Colon (tissue), 2 donors: Measurements from ENCODE around the gene PLD6.
"Not testable (repeated sequence)": the region's sequence is repeated elsewhere in the genome, so short reads cannot be mapped to it uniquely, and the experiment has no call there.

Experiments
- FAIRE-seq: peaks from 2 replicates; lab custom pipeline; 2012; peaks lifted over from hg19 to GRCh38; lab: Jason Lieb, UNC
- donor health status: control.
- donor health status: control.

PLD6 gene

DNA sequence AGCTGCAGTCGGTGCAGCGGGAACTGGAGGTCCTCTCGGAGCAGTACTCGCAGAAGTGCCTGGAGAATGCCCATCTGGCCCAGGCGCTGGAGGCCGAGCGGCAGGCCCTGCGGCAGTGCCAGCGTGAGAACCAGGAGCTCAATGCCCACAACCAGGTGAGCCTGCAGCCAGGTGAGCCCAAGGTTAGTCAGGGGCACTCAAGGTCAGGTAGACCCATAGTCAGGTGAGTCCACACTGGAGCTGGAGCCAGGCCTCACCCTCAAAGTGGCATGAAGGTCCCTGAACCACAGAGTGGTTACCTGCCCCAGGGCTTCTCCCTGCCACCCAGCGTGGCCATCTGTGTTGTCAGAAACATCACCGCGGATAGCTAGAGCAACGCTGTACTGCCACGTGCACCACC, 32.2 kb downstream of the PLD6 start:
- no peak for FAIRE-seq

DNA sequence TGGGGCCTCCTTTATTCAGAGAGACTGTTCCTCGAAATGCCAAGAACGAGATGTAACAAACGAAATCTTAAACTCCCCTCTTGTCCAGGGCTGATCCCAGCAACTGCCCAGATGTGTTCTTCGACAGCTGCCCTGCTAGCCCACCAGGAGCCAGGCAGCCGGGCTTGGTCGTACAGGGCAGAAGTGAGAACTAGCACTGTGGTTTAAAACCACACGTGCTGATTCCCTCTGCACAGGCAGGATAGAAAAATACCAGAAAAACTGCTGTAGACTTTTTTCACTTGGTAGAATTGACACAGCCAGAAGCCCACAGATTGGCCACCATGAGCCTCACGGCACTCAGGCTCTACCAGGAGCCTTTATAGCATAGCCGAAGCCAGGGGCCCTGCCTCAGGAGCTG, 33.1 kb downstream of the PLD6 start:
- FAIRE-seq = no peak

- FAIRE-seq = no peak
Measured at GRCh38 chr17:17172001-17172939, 33.9 kb downstream of the PLD6 start.

- FAIRE-seq = no peak
Measured at GRCh38 chr17:17171186-17171585, 34.9 kb downstream of the PLD6 start.

DNA sequence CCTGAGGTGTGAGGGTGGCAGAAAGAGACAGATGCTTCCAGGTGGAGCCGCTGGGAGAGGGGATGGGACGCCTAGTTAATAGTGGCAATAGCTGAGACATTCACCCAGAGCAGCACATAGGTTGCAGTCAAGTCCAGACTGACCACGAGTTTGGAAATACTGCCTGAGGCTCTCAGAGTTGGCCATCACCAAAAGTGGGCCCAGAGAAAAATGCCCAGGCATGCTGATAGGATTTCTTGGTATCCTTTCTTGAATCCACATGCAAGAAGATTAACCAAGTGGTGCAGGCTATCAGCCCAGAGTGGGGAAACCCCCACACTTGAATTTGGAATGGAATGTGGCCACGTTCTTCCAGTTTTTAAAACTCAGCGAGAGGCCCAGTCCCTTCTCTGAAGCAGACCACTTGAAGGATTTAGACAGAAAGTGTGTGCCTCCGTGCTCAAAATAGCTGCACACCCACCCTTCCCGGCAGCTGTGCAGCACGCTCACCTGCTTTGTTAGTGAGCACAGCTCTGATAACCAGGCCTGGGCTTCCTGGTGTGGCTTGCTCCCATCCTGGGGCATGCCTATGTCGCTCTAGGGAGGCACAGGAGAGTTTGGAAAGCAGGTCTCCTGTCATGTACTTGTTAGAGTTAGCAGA, 35.7 kb downstream of the PLD6 start:
- no peak for FAIRE-seq

GRCh38 chr17:17169396-17169795, 36.7 kb downstream of the PLD6 start:
- FAIRE-seq = no peak

- no peak for FAIRE-seq
Measured at GRCh38 chr17:17168401-17168800, 37.7 kb downstream of the PLD6 start.

GRCh38 chr17:17167986-17168385, 38.1 kb downstream of the PLD6 start:
- FAIRE-seq = no peak

DNA sequence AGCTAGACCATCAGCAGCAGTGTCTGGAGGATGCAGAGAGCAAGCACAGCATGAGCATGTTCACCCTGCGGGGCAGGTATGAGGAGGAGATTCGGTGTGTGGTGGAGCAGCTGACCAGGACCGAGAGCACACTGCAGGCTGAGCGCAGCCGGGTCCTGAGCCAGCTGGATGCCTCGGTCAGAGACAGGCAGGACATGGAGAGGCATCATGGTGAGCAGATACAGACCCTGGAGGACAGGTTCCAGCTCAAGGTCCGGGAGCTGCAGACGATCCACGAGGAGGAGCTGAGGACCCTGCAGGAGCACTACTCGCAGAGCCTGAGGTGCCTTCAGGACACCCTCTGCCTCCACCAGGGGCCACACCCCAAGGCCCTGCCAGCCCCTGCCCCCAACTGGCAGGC, 38.8 kb downstream of the PLD6 start:
- FAIRE-seq = no peak

DNA sequence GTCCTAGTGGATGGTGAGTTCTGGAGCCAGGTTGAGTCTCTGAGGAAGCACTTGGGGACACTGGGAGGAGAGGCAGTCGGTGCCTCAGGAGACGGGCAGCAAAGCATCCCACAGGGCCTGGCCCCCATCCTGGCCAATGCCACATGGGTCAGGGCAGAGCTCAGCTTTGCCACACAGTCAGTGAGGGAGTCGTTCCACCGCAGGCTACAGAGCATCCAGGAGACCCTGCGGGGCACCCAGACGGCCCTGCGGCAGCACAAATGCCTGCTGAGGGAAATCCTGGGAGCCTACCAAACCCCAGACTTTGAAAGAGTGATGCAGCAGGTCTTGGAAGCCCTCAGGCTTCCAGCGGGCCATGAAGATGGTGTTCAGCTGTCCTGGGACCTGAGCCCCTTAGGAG, 39.7 kb downstream of the PLD6 start:
- no peak for FAIRE-seq

DNA sequence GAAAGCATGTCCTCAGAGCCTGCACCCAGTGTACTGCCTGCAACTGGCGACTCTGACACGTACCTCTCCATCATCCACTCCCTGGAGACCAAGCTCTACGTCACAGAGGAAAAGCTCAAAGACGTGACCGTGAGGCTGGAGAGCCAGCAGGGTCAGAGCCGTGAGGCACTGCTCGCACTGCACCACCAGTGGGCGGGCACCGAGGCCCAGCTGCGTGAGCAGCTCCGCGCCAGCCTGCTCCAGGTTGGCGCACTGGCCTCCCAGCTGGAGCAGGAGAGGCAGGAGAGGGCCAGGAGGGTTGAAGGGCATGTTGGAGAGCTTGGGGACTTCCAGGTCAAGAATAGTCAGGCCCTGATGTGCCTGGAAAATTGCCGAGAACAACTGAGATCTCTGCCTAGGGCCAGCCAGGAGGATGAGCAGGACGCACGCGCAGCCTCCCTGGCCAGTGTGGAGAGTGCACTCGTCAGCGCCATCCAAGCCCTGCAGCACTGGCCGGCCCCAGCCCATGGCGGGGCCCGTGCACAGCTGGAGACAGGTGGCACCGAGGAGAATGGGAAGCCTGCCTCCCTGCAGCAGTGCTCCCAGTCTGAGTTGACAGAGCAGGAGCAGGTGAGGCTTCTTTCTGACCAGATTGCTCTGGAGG, 40.3 kb downstream of the PLD6 start:
- FAIRE-seq = no peak

DNA sequence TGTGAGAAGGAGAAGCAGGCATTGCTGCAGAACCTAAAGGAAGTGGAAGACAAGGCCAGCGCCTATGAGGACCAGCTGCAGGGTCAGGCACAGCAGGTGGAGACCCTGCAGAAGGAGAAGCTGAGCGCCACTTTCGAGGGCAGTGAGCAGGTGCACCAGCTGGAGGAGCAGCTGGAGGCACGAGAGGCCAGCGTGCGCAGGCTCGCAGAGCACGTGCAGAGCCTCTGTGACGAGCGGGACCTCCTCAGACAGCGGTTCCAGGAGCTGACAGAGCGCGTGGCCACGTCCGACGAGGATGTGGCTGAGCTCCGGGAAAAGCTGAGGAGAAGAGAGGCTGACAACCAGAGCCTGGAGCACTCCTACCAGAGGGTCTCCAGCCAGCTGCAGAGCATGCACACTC, 41.5 kb downstream of the PLD6 start:
- no peak for FAIRE-seq

- no peak for FAIRE-seq
Measured at GRCh38 chr17:17164156-17164555, 42.0 kb downstream of the PLD6 start.

DNA sequence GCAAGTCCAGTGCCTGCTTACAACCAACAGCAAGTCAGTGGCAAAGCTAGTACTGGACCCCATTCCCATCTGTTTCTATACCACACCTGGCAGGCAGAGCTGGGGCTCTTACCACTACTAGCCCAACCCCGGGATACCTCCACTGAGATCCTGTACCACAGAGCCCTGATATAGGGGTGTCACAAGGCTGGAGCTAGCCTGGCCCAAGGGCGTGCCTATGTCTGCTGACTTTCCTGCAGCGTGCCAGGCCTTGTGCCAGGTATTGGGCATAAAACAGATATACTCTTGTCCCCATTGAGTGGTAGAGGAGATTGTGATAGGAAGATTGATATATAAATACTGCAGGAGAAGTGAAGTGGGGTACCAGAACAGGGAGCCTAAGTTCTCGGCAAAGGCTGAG, 44.4 kb downstream of the PLD6 start:
- no peak for FAIRE-seq

GRCh38 chr17:17161121-17161520, 45.0 kb downstream of the PLD6 start:
- FAIRE-seq = no peak

DNA sequence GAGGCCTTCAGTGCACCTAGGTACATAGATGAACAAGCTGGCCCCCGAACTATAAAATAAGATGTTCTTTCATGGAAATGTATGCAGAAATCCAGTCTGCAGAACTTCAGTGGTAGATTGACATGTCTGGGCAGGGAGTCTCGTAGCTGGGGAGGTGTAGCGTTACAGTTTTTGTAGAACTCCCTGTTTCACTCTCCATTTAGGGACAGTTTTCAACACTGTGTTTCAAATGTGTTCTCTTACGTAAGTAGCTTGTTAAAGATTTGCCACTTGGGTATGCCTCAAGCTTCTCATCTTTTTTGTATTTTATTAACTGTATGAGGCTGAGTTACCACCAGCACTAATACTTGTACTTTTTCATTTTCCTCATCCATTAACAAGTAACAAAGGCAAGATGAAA, 46.6 kb downstream of the PLD6 start:
- FAIRE-seq = no peak

GRCh38 chr17:17158506-17158905, 47.6 kb downstream of the PLD6 start:
- not testable (repeated sequence) for FAIRE-seq

DNA sequence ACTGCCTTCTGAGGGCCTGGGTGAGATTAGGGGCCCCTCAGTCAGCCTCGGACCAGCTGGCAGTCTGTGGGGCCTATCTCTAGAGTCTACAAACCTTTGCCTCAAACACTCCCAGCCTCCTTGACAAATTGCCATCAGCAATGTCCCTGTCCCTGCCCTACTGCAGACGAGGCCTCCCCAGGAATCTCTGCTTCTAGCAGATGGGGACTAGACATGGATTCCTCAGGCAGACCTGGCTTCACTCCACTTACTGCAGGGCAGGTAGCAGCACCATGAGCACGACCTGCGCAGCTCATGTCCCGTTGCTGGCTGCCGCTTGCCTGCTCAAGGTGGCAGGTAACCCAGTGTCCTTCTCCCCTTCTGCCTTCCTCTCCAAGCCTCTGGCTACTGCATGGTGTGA, 49.1 kb downstream of the PLD6 start:
- no peak for FAIRE-seq

- no peak for FAIRE-seq
Measured at GRCh38 chr17:17156511-17156910, 49.6 kb downstream of the PLD6 start.

DNA sequence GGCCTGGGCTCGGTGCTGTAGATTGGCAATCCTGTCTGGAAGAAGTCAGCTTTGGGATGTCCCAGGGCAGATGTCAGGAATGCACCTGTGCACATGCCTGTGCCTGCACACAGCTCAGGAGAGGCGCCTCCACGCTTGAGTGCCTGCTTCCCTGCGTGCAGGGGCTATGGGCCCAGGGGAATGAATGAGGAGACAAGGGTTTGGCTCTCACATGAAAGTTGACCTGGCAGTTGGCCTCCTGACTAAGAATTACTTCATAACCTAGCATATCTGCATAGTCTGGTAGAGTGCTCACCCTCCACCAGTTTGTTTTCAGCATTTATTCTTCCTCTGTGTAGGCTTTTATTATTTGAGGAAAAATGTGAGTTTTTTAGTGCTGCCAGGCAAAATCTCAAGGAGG, 50.0 kb downstream of the PLD6 start:
- no peak for FAIRE-seq

GRCh38 chr17:17155568-17155967, 50.6 kb downstream of the PLD6 start:
- FAIRE-seq = no peak

- FAIRE-seq = no peak
Measured at GRCh38 chr17:17154981-17155380, 51.2 kb downstream of the PLD6 start.

DNA sequence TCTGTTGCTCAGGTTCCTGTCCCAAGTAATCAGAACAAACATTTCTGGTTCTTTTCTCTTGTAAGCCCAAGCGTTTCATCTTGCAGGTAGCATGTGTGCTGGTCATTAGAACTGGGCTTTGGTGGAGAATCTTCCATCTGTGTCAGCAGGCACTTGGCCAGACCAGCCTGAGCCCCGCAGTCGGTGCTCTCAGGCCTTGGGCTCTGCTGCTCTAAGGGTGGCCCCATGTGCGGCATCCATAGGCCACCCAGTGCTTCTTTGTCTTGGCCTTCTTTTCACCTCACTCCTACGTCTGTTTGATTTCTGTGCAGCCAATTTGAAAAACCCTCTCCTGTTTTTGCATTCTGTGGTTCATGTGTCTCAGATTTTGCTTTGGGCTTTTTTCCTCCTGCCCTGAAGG, 51.6 kb downstream of the PLD6 start:
- no peak for FAIRE-seq
